Measurements from ENCODE around the gene APOD.
"Not testable (repeated sequence)": the region's sequence is repeated elsewhere in the genome, so short reads cannot be mapped to it uniquely, and the experiment has no call there.

DNA sequence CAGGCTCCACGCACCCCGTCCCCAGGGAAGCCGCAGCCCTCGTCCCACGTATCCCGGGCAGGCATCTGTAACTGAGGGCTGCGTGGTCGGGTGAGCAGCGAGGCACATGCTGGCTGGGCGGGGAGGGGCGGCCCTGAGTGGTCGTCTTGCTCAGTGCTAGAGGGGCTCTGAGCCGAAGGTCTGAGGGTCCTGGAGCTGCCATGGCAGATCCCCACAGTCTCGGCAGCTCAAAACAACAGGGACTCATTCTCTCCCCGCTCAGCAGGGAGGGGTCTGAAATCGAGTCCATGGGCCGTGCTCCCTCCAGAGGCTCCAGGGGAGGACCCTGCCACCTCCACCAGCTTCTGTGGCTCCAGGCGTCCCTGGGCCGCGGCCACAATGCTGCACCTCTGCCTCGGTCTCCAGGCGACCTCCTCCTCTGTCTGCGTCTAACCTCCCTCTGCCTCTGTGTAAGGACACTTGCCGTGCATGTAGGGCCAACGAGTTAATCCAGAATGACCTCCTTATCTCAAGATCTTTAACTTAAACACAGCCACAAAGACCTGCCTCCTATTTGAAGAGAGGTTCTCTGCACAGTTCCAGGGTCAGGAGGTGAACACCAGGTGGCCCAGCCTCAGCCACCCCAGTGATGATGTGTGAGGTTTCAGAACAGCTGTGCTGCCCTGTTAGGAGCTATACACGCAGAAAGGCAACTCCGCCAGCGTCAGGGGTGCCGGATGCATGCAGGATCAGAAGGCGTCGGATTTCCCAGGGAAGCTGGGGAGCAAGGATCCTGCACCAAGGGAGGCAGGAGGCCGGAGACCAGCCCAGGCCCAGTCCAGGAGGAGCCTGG is 46.6 kb upstream of the APOD start:
- not testable (repeated sequence) for TF ChIP-seq POLR2AphosphoS5, POLR2A (IDR thresholded peaks at IDR 0.05; ENCODE audit: low read depth, low read length)
